Sigmoid colon (tissue), 3 donors: ENCODE data around the gene FERMT2.

Source experiments
- CTCF ChIP-seq, 4 experiments: fragments of 450-650 bp in 3 of 4; fragments of 200-600 bp in 1 of 4; IDR thresholded peaks; one replicate each; pipeline ENCODE4 v1.5.1; 2016 to 2019; ENCODE audit warnings: antibody characterized with exemption in 4 of 4, mild to moderate bottlenecking in 3 of 4, moderate library complexity in 2 of 4
- POLR2A ChIP-seq, 2 donors: fragments of 450-650 bp; IDR thresholded peaks; one replicate each; pipeline ENCODE4 v1.6.1; 2016; ENCODE audit warnings: antibody characterized with exemption in 2 of 2, mild to moderate bottlenecking in 2 of 2, moderate library complexity in 2 of 2

GRCh38 chr14:52853522-52853854, 97.4 kb downstream of the FERMT2 start:
- TF ChIP-seq CTCF (IDR thresholded peaks at IDR 0.05) (no peak), POLR2A (IDR thresholded peaks at IDR 0.05) (no peak)
